Thoracic aorta (tissue), 2 donors: Measurements from ENCODE around the gene CDK13. TPM values are rescaled to one million over a fixed set of nuclear protein-coding genes. Genes with fewer than 3 reads are reported as not detected.
A peak's percentile ranks its signal among the peaks of the same experiment; 100 is the strongest.
"Not testable (repeated sequence)": the region's sequence is repeated elsewhere in the genome, so short reads cannot be mapped to it uniquely, and the experiment has no call there.

Source experiments
- ATAC-seq: fragments of 150-250 bp; one replicate; pipeline ENCODE4 v1.8.0; 2017; ENCODE audit warnings: low read depth; ENCODE audit not compliant: insufficient number of reproducible peaks, low FRiP score
- DNase-seq: peaks from one replicate; pipeline ENCODE4 v3.0.0-alpha.2; 2020; ENCODE audit warnings: low spot score
- H3K27ac ChIP-seq, 2 donors: fragments of 200-600 bp; sonication (generic); 1 replicate in 1 of 2; 2 replicates in 1 of 2; pipeline ENCODE4 v1.5.1; 2016; ENCODE audit warnings: mild to moderate bottlenecking in 2 of 2, moderate library complexity in 2 of 2
- H3K27me3 ChIP-seq: fragments of 200-600 bp; sonication (generic); replicated peaks from 2 replicates; pipeline ENCODE4 v1.6.0; 2016; ENCODE audit warnings: mild to moderate bottlenecking; ENCODE audit not compliant: insufficient read depth
- H3K36me3 ChIP-seq: fragments of 200-600 bp; sonication (generic); one replicate; pipeline ENCODE4 v1.5.1; 2016
- H3K4me1 ChIP-seq, 2 donors: fragments of 200-600 bp; sonication (generic); 1 replicate in 1 of 2; 2 replicates in 1 of 2; pipeline versions ENCODE4 v1.5.1 to v1.6.0; 2016; ENCODE audit warnings: low read depth in 2 of 2, mild to moderate bottlenecking in 1 of 2; ENCODE audit not compliant: control insufficient read depth in 1 of 2
- H3K4me3 ChIP-seq: fragments of 200-600 bp; sonication (generic); 2 replicates; pipeline ENCODE4 v1.5.1; 2016; ENCODE audit warnings: mild to moderate bottlenecking
- H3K9me3 ChIP-seq: fragments of 200-600 bp; sonication (generic); 2 replicates; pipeline ENCODE4 v1.5.1; 2016
- total RNA-seq, 2 donors: library from RNA; depleted of rRNA; stranded (reverse); fragments of >200 nt; gene quantifications; one replicate each; pipeline versions ENCODE4 v1.1.0 to v1.2.3, GENCODE V29; 2016
- TF ChIP-seq, protein P1 (sequence below): fragments of 200-600 bp; sonication (generic); IDR thresholded peaks from one replicate; pipeline ENCODE4 v1.5.1; 2019; ENCODE audit warnings: antibody characterized with exemption

Gene CDK13
- total RNA-seq, 2 donors from 2014 or later, result 61.3 to 107 TPM

DNA sequence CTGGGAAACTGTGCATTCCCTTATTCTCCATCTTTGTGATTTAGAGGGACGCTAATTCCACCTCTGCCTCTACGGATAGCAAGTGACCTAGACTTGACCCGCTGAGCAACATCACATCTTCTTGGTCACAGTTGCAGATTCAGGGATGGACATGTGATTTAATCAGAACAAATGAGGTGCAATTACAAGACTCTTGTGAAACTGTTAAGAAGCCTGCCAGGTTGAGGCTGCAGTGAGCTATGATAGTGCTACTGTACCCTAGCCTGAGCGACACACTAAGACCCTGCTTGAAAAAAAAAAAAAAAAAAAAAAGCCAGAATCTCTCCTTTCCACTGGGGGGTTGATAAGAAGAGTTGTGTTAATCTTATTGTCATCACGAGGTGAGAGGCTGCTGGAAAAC, 170.0 kb downstream of the CDK13 start:
- Histone ChIP-seq H3K36me3 (no peaks in the 10 kb centered on the region), H3K27me3 (no peaks in the 10 kb centered on the region), H3K27ac (no peak overlapping the region), H3K4me3 (no peak overlapping the region), H3K9me3 (no peaks in the 10 kb centered on the region), H3K4me1 (no peaks in the 10 kb centered on the region)
- ATAC-seq (no peak), DNase-seq (no peak)
- TF ChIP-seq, protein P1, sequence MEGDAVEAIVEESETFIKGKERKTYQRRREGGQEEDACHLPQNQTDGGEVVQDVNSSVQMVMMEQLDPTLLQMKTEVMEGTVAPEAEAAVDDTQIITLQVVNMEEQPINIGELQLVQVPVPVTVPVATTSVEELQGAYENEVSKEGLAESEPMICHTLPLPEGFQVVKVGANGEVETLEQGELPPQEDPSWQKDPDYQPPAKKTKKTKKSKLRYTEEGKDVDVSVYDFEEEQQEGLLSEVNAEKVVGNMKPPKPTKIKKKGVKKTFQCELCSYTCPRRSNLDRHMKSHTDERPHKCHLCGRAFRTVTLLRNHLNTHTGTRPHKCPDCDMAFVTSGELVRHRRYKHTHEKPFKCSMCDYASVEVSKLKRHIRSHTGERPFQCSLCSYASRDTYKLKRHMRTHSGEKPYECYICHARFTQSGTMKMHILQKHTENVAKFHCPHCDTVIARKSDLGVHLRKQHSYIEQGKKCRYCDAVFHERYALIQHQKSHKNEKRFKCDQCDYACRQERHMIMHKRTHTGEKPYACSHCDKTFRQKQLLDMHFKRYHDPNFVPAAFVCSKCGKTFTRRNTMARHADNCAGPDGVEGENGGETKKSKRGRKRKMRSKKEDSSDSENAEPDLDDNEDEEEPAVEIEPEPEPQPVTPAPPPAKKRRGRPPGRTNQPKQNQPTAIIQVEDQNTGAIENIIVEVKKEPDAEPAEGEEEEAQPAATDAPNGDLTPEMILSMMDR, result no peak

DNA sequence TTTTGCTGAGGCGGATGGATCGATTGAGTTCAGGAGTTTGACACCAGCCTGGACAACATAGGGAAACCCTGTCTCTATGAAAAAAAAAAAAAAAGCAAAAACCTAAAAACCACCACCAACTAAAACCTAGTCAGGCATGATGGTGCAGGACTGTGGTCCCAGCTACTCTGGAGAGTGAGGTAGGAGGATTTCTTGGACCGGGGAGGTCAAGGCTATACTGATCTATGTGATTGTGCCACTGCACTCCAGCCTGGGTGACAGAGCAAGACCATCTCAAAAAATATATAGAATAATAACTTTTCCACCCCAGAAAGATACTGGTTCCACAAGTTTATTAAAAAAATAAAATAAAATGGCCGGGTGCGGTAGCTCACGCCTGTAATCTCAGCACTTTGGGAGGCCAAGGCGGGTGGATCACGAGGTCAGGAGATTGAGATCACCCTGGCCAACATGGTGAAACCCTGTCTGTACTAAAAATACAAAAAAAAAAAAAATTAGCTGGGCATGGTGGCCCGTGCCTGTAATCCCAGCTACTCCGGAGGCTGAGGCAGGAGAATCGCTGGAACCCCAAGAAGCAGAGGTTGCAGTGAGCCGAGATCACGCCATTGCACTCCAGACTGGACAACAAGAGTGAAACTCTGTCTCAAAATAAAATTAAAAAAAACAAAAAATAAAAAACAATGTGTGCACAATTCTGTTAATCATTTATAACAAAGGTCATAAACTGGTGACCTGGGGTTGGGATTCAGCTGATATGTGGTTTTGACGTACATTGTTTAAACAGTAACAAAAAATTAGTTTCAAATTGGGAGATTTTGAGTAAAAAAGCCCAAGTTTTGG, 172.3 kb downstream of the CDK13 start:
- ATAC-seq, H3K36me3 ChIP-seq, H3K4me3 ChIP-seq, H3K9me3 ChIP-seq, DNase-seq, H3K27ac ChIP-seq, H3K4me1 ChIP-seq, H3K27me3 ChIP-seq: not testable (repeated sequence)

DNA sequence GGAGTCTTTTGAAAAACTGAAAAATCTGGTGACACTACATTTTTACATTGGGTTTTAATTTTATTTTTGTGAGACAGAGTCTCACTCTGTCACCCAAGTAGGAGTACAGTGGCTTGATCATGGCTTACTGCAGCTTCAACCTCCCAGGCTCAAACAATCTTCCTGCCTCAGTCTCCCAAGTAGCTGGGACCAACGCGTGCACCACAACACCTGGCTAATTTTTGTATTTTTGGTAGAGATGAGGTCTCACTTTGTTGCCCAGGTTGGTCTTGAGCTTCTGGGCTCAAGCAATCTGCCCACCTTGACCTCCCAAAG, 172.8 kb downstream of the CDK13 start:
- H3K4me3 ChIP-seq, result no peak overlapping the region
- no peak for ATAC-seq
- no peaks in the 10 kb centered on the region for H3K27me3 ChIP-seq
- no peak overlapping the region for H3K27ac ChIP-seq
- TF ChIP-seq, protein P1, result no peak
- H3K36me3 ChIP-seq, result no peaks in the 10 kb centered on the region
- H3K9me3 ChIP-seq, result no peaks in the 10 kb centered on the region
- no peak for DNase-seq
- no peaks in the 10 kb centered on the region for H3K4me1 ChIP-seq

DNA sequence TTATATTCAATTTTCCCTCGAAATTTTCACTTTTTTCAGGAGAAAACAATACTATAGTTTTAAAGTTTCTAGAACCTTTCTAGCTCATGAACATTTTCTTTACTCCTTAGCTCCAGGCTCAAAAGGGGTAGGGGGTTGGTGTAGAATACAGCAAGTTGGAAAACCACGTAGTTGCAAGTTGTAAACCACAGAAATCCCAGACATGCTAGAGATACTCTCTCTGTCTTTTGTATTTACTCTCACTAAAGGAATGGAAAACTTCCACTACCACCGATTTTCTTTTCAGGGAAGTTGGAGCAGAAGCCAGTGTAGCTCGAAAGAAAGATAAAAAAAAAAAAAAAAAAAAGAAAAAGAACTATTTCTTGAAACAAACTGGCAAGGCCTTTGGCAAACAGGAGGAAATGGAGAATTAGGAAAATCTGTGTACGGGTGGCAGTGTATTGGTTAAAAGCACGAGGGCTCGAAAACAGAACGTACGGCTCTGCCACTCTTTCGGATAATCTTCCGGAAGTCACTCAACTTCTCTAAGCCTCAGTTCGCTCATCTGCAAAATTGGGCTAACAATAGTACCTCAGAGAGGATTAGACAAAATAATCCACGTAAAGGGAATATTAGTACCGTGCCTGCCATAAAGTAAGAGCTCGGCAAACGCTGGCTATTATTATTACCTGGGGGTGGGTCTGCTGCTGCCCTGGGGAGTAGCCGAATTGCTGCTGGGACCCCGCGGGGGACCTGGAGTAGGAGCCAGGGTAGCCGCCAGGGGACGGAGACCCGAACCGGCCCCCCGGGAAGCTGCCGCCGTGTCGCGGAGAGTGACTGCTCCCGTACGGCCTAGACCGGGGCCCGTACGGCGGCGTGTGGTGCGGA, 183.7 kb downstream of the CDK13 start:
- Histone ChIP-seq H3K36me3 (no peaks in the 10 kb centered on the region), H3K4me1 (peaks cover 19 to 35% of the 10 kb centered on the region in 2 donors), H3K9me3 (no peaks in the 10 kb centered on the region), H3K27ac (peak overlapping the region; percentile 83 to 88), H3K4me3 (peak overlapping the region; percentile 83), H3K27me3 (no peaks in the 10 kb centered on the region)
- TF ChIP-seq, protein P1, result no peak
- DNase-seq (no peak), ATAC-seq (peak; percentile 34)

DNA sequence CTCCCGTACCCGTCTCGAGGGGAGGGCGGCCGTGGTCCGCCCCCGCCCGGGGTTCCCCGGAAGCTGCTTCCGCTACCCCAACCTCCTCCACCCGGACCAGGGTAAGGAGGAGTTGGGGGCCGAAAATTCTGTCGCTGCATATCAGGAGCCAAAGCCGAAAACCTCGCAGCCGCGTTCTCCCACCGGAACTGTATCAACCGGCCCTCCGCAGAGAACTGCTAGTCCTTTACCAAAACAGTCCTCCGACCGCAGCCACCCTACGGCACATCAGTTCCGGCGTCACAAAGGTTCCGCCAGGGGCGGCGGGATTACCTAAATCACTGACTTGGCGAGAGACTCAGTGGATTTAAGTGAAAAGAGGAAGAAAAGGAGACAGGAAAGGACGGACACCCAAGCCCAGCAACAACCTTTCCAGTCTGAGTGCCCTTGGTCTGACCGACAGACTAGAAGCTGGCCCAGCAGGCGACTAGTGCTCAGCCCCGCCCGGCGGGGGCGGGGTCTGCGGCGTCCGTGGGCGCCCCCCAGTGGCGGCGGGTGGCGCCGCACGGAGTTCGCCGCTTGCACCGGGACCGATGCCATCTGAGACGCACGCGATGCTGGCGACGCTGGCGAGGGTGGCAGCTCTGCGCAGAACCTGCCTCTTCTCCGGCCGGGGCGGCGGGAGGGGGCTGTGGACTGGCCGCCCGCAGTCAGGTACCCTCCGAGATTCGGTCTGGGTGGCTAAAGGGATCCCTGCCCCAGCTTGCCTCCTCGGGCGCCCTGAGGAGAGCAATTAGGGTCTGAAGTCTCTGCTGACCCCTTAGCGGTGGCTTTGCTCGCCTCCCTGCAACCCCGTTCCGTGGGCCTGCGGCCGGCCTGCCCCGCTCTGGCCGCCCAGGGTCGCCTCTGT, 184.6 kb downstream of the CDK13 start, which contains the start of the genes MPLKIP and SUGCT:
Gene MPLKIP (minus strand): TSS at position 195 of the 889 bp plus-strand sequence. CDS start 55 bp downstream, at position 140.
Gene SUGCT (plus strand): TSS at position 578 of the 889 bp plus-strand sequence.
- no peaks in the 10 kb centered on the region for H3K9me3 ChIP-seq
- ATAC-seq (peak; percentile 95), DNase-seq (peak; percentile 58)
- no peaks in the 10 kb centered on the region for H3K36me3 ChIP-seq
- no peaks in the 10 kb centered on the region for H3K27me3 ChIP-seq
- peak within 1 kb of the TSS; percentile 83 to 88 for H3K27ac ChIP-seq
- peak within 1 kb of the TSS; percentile 83 for H3K4me3 ChIP-seq
- H3K4me1 ChIP-seq, result peaks cover 19 to 35% of the 10 kb centered on the region in 2 donors
- TF ChIP-seq, protein P1, result peak; percentile 99
